GM10248 (cell line): ENCODE measurements around the gene ARHGAP20.

ENCODE experiments used
- CTCF ChIA-PET: fragments of 300-600 bp; sonication (Branson Sonifier 250); formaldehyde crosslinking; extraction: SDS; loops from one replicate; lab custom pipeline; 2021; ENCODE audit warnings: antibody characterized with exemption; lab: Yijun Ruan, JAX
- POLR2A ChIA-PET: fragments of 350-650 bp; sonication (Branson Sonifier 250); formaldehyde crosslinking; extraction: SDS; loops from one replicate; lab custom pipeline; 2020; ENCODE audit warnings: antibody characterized with exemption; lab: Yijun Ruan, JAX
- DNase-seq: peaks from one replicate; pipeline ENCODE4 v3.0.0; 2012; ENCODE audit errors: extremely low spot score
- TF ChIP-seq, protein P1 (sequence below): IDR thresholded peaks from 2 replicates; pipeline ENCODE4 v1.5.1; 2012; ENCODE audit warnings: mild to moderate bottlenecking, low read depth; ENCODE audit errors: extremely low read depth, missing control alignments, control extremely low read depth

The ARHGAP20 gene

DNA sequence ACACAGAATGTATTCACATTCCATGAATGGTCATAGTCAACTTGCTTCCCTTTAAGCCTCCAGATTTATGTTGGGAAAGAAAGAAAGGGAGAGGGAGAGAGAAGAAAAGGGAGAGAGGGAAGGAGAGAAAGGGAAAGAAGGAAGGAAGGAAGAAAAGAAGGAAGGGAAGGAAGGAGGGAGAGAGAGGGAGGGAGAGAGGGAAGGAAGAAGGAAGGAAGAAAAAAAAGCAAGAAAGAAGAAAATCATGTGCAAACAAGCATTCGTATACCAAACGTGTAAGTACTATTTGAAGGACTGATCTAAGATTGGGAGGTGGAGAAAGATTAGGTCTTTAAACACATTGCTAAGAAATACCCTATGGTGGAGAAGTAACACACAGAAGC, 23.9 kb upstream of the ARHGAP20 start:
- CTCF ChIA-PET, result no interaction called here
- POLR2A ChIA-PET, result no interaction called here
- no peak for DNase-seq
- TF ChIP-seq, protein P1, sequence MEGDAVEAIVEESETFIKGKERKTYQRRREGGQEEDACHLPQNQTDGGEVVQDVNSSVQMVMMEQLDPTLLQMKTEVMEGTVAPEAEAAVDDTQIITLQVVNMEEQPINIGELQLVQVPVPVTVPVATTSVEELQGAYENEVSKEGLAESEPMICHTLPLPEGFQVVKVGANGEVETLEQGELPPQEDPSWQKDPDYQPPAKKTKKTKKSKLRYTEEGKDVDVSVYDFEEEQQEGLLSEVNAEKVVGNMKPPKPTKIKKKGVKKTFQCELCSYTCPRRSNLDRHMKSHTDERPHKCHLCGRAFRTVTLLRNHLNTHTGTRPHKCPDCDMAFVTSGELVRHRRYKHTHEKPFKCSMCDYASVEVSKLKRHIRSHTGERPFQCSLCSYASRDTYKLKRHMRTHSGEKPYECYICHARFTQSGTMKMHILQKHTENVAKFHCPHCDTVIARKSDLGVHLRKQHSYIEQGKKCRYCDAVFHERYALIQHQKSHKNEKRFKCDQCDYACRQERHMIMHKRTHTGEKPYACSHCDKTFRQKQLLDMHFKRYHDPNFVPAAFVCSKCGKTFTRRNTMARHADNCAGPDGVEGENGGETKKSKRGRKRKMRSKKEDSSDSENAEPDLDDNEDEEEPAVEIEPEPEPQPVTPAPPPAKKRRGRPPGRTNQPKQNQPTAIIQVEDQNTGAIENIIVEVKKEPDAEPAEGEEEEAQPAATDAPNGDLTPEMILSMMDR, result no peak

DNA sequence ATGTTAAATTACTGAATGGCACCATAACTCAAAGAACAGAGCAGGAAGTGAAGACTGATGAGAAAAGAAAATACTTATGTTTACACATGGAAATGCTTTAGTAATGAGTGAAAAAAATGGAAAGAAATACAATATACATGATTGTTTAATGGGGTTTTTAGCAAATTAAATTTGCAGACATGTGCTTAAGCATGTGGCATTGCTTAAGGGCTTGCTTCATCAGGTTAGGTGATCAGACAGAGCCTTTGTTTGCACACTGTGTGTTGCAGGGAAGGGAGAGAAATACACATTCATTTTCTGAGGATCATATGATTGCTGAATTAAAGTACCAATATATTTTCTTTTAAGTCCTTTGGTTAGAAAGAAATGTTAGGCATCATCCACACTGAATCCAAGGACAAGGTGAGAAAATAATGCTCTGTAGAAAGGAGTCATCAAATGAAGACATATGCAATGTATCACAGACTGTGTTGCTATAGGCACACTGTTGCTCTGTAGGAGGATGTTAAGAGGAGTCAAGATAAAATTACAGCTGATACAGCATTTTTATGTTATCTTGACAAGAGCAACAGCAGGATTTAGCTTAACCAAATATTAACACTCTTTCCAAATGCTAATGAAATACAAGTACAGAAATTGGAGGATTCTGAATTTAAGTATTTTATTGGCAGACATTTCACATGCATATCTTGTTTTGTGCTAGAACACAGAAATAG, 23.4 kb upstream of the ARHGAP20 start:
- no peak for DNase-seq

DNA sequence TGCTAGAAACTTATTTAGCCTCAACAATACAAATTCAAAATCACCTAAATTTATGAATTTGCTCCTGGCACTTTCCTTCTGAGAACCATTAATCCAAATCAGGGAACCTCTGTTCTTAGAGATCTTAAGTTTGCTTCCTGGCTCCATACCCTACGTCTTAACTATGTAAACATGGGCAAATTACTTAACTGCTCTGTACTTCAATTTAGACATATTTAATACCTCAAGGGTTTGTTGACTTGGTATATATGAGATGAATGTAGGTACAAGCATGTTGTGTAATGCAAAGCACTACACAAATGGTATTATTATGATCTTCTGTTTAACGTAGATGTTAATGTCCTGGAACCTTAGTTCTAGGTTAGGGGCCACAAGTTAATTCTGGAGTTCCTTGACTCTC, 22.6 kb upstream of the ARHGAP20 start:
- CTCF ChIA-PET, result no interaction called here
- TF ChIP-seq, protein P1, result no peak
- no peak for DNase-seq
- POLR2A ChIA-PET, result no interaction called here

More for the DNA sequence above, 23.4 kb upstream of the ARHGAP20 start:
- ChIA-PET POLR2A (no interaction called here), CTCF (no interaction called here)
- TF ChIP-seq, protein P1, result no peak

DNA sequence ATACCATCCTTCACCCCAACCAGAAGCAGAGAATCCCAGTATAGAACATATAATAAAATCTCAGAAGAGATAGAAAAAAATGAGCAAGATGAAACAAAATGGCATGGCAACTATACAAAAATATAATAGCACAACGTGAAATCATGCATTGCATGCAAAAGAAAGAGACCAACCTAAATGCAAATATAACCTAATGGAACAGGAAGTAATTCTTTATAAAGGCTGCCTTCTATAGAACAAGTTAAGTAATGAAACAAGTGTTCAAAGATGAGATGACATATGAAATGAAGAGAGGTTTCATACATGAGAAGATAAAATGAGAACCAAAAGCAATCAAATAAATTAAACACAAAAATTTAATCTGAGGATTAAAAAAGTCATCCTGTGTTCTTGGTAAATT, 18.5 kb upstream of the ARHGAP20 start:
- POLR2A ChIA-PET, result no interaction called here
- TF ChIP-seq, protein P1, result no peak

DNA sequence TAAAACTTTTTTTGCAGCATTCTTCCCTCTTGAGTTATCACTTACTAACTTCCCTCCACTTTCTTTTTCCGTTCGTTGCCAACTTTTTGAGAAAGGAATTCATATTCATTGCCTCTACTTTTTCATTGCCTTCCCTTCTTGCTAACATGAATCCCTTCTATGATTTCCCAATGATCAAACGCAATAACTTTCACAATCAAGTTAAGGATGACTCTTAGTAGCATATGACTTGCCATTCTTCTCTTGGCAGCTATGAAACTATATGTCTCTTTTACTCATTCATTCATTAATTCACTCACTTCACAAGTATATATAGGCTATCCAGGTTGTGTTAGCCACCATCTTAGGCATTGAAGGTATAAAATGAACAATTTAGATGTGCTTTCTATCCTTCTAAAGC, 16.6 kb upstream of the ARHGAP20 start:
- TF ChIP-seq, protein P1, result no peak
- DNase-seq, result no peak
- ChIA-PET CTCF (no interaction called here), POLR2A (no interaction called here)

More for the DNA sequence above, 18.5 kb upstream of the ARHGAP20 start:
- CTCF ChIA-PET, result no interaction called here
- DNase-seq, result no peak

DNA sequence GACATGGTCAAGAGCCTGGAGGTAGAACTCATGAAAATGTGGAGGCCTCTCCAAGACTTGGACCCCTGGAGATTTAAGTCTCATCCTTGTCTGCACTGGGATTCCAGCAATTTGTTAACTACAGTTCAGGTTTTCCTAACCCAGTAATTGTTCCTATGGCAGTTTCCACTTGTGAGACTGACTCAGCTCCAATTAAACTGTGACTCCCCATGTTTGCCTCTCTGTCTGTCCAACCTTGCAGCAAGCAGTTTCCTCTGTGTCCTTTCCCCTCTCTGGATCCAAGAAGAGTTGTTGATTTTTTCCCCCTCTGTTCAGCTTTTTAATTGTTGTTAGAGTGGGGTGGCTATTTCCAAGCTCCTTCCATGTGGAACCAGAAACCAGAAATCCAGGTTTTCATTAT, 16.2 kb upstream of the ARHGAP20 start:
- DNase-seq, result no peak
- POLR2A ChIA-PET, result no interaction called here
- TF ChIP-seq, protein P1, result no peak
- CTCF ChIA-PET, result no interaction called here
